CD4-positive, alpha-beta T cell treated with Interleukin-15 for 4 hours (primary cell): Measurements from ENCODE around the gene GET4.
"Not testable (repeated sequence)": the region's sequence is repeated elsewhere in the genome, so short reads cannot be mapped to it uniquely, and the experiment has no call there.

Experiments
- DNase-seq: peaks from one replicate; pipeline ENCODE4 v3.0.0-alpha.2; 2020; ENCODE audit warnings: low spot score

GET4 gene

GRCh38 chr7:845731-846130, 30.6 kb upstream of the GET4 start:
- DNase-seq, result no peak

GRCh38 chr7:846958-847650, 29.2 kb upstream of the GET4 start:
- not testable (repeated sequence) for DNase-seq

GRCh38 chr7:847728-848127, 28.6 kb upstream of the GET4 start:
- DNase-seq, result not testable (repeated sequence)

- no peak for DNase-seq
Measured at GRCh38 chr7:849145-849544, 27.2 kb upstream of the GET4 start.

GRCh38 chr7:849781-850180, 26.6 kb upstream of the GET4 start:
- no peak for DNase-seq

- no peak for DNase-seq
Measured at GRCh38 chr7:851204-851603, 25.1 kb upstream of the GET4 start.

GRCh38 chr7:853366-854117, 22.8 kb upstream of the GET4 start:
- no peak for DNase-seq

- no peak for DNase-seq
Measured at GRCh38 chr7:854118-854775, 22.1 kb upstream of the GET4 start.

- DNase-seq, result no peak
Measured at GRCh38 chr7:855686-856369, 20.5 kb upstream of the GET4 start.

- no peak for DNase-seq
Measured at GRCh38 chr7:856444-857095, 19.8 kb upstream of the GET4 start.

- DNase-seq, result no peak
Measured at GRCh38 chr7:857661-858060, 18.7 kb upstream of the GET4 start.

- no peak for DNase-seq
Measured at GRCh38 chr7:859359-860030, 16.9 kb upstream of the GET4 start.

- no peak for DNase-seq
Measured at GRCh38 chr7:860149-860548, 16.2 kb upstream of the GET4 start.

- no peak for DNase-seq
Measured at GRCh38 chr7:861222-861621, 15.1 kb upstream of the GET4 start.

- no peak for DNase-seq
Measured at GRCh38 chr7:862157-862556, 14.2 kb upstream of the GET4 start.

GRCh38 chr7:863106-863505, 13.2 kb upstream of the GET4 start:
- no peak for DNase-seq

GRCh38 chr7:865921-866320, 10.4 kb upstream of the GET4 start:
- no peak for DNase-seq

GRCh38 chr7:867001-867405, 9.4 kb upstream of the GET4 start:
- DNase-seq, result no peak

GRCh38 chr7:867406-868188, 8.8 kb upstream of the GET4 start:
- no peak for DNase-seq

- no peak for DNase-seq
Measured at GRCh38 chr7:868189-868486, 8.2 kb upstream of the GET4 start.

GRCh38 chr7:869348-869747, 7.0 kb upstream of the GET4 start:
- DNase-seq, result no peak
